Fibroblast of pulmonary artery (primary cell): ENCODE data around the gene PARP4.
"Not testable (repeated sequence)": the region's sequence is repeated elsewhere in the genome, so short reads cannot be mapped to it uniquely, and the experiment has no call there.

Experiments
- DNase-seq: peaks from one replicate; pipeline ENCODE4 v3.0.0-alpha.2; 2010; ENCODE audit warnings: low read depth
- H3K4me3 ChIP-seq: replicated peaks from 2 replicates; pipeline ENCODE4 v1.5.1; 2011; ENCODE audit warnings: low read depth, mild to moderate bottlenecking, control low read depth, low read length, moderate library complexity
- CTCF ChIP-seq: IDR thresholded peaks from 2 replicates; pipeline ENCODE4 v1.5.1; 2011; ENCODE audit warnings: mild to moderate bottlenecking, control low read depth, low read length, inconsistent platforms; ENCODE audit errors: missing control alignments

PARP4 gene

GRCh38 chr13:24458736-24459135, 53.8 kb downstream of the PARP4 start:
- no peak for TF ChIP-seq CTCF
- H3K4me3 ChIP-seq, result no peak overlapping the region
- DNase-seq, result peak; percentile 33

GRCh38 chr13:24456396-24456795, 56.2 kb downstream of the PARP4 start:
- no peak for DNase-seq
- TF ChIP-seq CTCF, result no peak
- no peak overlapping the region for H3K4me3 ChIP-seq

DNA sequence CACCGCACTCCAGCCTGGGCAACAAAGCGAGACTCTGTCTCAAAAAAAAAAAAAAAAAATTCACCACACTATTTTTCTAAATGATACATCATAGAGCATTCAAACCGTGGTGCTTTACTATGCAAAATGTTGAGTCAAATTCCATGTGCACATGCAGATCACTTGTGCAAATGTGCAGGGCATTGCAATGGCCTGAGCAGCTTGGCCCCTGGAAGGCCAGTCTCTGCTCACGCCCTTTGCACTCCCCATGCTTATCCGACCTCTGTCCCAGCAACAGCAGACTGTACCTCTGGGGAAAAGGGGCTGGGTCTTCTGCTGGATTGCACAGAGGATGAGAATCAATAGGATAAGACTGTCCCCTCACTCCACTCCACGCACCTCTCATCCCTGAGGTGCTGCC, 58.5 kb downstream of the PARP4 start:
- DNase-seq, result no peak
- no peak for TF ChIP-seq CTCF
- no peak overlapping the region for H3K4me3 ChIP-seq

DNA sequence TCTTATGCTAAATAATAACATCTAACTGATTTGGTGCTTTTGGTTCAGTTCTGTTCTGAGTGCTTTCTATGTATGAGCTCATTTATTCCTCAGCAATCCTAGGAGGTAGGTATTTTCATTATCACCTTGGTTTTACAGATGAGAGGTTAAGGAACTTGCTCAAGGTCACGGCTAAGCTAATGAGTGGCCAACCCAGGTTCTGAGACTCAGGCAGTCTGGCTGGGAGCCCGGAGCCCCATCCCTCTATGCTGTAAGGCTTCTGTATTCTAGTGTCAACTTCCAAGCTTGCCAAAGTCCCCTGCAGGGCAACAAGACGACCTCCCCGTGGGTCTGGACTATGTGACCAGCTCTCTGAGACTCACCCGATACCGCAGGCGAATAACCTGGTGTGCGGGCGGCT, 60.5 kb downstream of the PARP4 start:
- H3K4me3 ChIP-seq, result no peak overlapping the region
- DNase-seq, result no peak
- no peak for TF ChIP-seq CTCF

DNA sequence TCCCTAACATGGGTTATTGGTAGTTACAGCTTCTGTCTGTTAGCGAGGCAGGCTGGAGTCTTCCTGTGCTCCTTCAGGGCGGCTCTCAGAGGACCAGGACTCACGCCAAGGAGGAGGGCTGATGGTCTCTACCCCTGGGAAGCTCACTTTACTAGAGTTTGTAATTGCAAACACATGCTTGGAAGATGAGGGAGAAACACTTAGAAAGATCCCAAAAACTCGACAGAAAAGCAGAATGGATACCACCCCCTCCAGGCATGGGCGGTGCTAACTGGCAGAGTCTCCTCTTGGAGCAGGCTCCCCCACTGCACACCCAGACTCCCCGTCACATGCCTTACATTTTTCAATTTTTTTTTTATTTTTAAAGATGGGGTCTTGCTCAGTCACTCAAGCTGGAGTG, 62.0 kb downstream of the PARP4 start:
- TF ChIP-seq CTCF, result no peak
- no peak for DNase-seq
- H3K4me3 ChIP-seq, result no peak overlapping the region

GRCh38 chr13:24444851-24445250, 67.7 kb downstream of the PARP4 start:
- DNase-seq, H3K4me3 ChIP-seq: not testable (repeated sequence)

DNA sequence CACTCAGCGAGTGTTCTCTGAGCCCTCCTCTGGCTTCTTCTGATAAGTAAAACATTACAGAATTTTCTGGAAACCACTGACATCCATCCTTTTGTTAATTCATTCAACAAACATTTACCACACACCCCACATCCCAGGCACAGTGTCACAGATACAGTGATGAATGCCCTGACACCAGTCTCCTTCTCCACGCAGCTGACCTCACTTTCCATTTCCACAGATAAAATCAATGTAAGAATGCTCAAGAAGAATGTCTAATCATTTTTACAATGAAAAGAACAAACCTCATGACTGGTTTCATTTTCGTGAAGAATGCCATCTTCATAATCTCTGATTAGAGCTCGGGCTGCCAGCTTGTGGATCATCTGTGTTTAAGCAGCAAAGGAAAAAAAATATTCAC, 69.2 kb downstream of the PARP4 start:
- DNase-seq, result no peak
- no peak overlapping the region for H3K4me3 ChIP-seq
- no peak for TF ChIP-seq CTCF

DNA sequence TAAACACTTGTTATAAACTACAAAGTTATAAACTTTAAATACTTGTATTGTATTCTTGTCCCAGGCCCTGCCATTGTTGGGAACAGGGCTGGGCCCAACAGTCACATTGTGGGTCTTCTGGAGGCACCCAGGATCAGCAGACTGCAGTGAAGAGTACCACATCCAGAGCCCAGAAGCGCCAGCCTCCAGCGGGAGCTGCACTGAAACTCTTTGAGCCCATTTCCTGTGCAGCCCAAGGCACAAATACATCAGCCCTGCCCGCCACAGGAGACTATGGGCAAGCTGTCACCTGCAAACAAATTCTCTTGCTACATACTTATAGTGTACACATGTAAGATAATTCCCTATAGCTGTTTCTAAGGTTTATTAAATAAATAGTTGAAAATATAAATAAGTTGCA, 86.5 kb downstream of the PARP4 start:
- H3K4me3 ChIP-seq, DNase-seq: not testable (repeated sequence)

DNA sequence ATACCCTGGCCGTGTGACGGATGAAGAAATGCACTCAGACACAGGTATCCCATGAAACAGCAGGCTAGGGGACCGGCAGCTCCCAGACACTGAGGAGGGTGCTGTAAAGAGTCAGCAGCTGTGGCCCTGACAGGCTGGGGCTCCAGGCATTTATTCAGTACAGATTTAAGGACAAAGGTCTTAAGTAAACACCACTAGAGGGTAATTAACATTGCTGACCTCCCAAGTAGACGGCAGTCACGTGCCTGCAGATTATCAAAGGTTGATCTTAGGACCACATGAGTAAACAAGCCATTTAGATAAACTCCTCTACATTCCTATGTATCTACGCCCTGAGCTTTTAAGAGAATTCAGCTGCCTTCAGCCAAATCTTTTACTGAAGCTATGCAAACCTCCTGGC, 92.9 kb downstream of the PARP4 start:
- not testable (repeated sequence) for DNase-seq, H3K4me3 ChIP-seq
